ENCODE measurements around the gene CD22. TPM values are rescaled to one million over a fixed set of nuclear protein-coding genes. Genes with fewer than 3 reads are reported as not detected.
"Not testable (repeated sequence)": the region's sequence is repeated elsewhere in the genome, so short reads cannot be mapped to it uniquely, and the experiment has no call there.

Gene CD22
- total RNA-seq, 1 experiment from 2014 or later = 454 TPM

GRCh38 chr19:35377656-35378055 lies 48.7 kb downstream of the CD22 start:
- Histone ChIP-seq H4K20me1 (ENCODE audit: insufficient read depth, low read depth, low read length) (no peaks in the 10 kb centered on the region), H2AFZ (ENCODE audit: low read length) (no peak overlapping the region), H3K36me3 (ENCODE audit: insufficient read depth, low read length) (no peaks in the 10 kb centered on the region), H3K9ac (ENCODE audit: low read length) (no peak overlapping the region), H3K79me2 (ENCODE audit: low read length) (no peaks in the 10 kb centered on the region), H3K9me2 (replicated peaks; ENCODE audit: insufficient read depth, low read length) (no peaks in the 10 kb centered on the region), H3K9me3 (ENCODE audit: low read length) (no peaks in the 10 kb centered on the region), H3K4me2 (ENCODE audit: low read depth, low read length, poor library complexity, severe bottlenecking) (no peak overlapping the region), H3K4me1 (ENCODE audit: low read length) (no peaks in the 10 kb centered on the region), H3K27me3 (ENCODE audit: low read length) (no peaks in the 10 kb centered on the region), H3K27ac (ENCODE audit: low read length) (no peak overlapping the region), H3K4me3 (ENCODE audit: low read length) (no peak overlapping the region)
- DNase-seq = no peak

GRCh38 chr19:35378356-35378755 lies 49.4 kb downstream of the CD22 start:
- Histone ChIP-seq H3K4me3 (ENCODE audit: low read length) (no peak overlapping the region), H2AFZ (ENCODE audit: low read length) (no peak overlapping the region)

GRCh38 chr19:35379545-35379944 lies 50.6 kb downstream of the CD22 start:
- not testable (repeated sequence) for H3K9me3 ChIP-seq (ENCODE audit: low read length); H3K4me2 ChIP-seq (ENCODE audit: low read depth, low read length, poor library complexity, severe bottlenecking); H4K20me1 ChIP-seq (ENCODE audit: insufficient read depth, low read depth, low read length); DNase-seq; H3K4me1 ChIP-seq (ENCODE audit: low read length); H3K27ac ChIP-seq (ENCODE audit: low read length); H3K36me3 ChIP-seq (ENCODE audit: insufficient read depth, low read length); H3K79me2 ChIP-seq (ENCODE audit: low read length); H3K9me2 ChIP-seq (replicated peaks; ENCODE audit: insufficient read depth, low read length); H3K27me3 ChIP-seq (ENCODE audit: low read length); H2AFZ ChIP-seq (ENCODE audit: low read length); H3K9ac ChIP-seq (ENCODE audit: low read length); H3K4me3 ChIP-seq (ENCODE audit: low read length)

More at GRCh38 chr19:35378356-35378755, 49.4 kb downstream of the CD22 start:
- H3K27ac ChIP-seq (ENCODE audit: low read length) = no peak overlapping the region
- H3K9me2 ChIP-seq (replicated peaks; ENCODE audit: insufficient read depth, low read length) = no peaks in the 10 kb centered on the region
- H3K4me1 ChIP-seq (ENCODE audit: low read length) = no peaks in the 10 kb centered on the region
- H3K4me2 ChIP-seq (ENCODE audit: low read depth, low read length, poor library complexity, severe bottlenecking) = no peak overlapping the region
- H3K36me3 ChIP-seq (ENCODE audit: insufficient read depth, low read length) = no peaks in the 10 kb centered on the region
- H3K9ac ChIP-seq (ENCODE audit: low read length) = no peak overlapping the region
- H3K27me3 ChIP-seq (ENCODE audit: low read length) = no peaks in the 10 kb centered on the region
- no peaks in the 10 kb centered on the region for H3K9me3 ChIP-seq (ENCODE audit: low read length)
- H3K79me2 ChIP-seq (ENCODE audit: low read length) = no peaks in the 10 kb centered on the region
- no peak for DNase-seq
- H4K20me1 ChIP-seq (ENCODE audit: insufficient read depth, low read depth, low read length) = no peaks in the 10 kb centered on the region

GRCh38 chr19:35379992-35380391 lies 51.0 kb downstream of the CD22 start:
- Histone ChIP-seq H4K20me1 (ENCODE audit: insufficient read depth, low read depth, low read length) (no peaks in the 10 kb centered on the region), H3K4me2 (ENCODE audit: low read depth, low read length, poor library complexity, severe bottlenecking) (no peak overlapping the region), H3K9me2 (replicated peaks; ENCODE audit: insufficient read depth, low read length) (no peaks in the 10 kb centered on the region), H3K36me3 (ENCODE audit: insufficient read depth, low read length) (no peaks in the 10 kb centered on the region), H3K9me3 (ENCODE audit: low read length) (no peaks in the 10 kb centered on the region), H3K4me1 (ENCODE audit: low read length) (no peaks in the 10 kb centered on the region), H3K4me3 (ENCODE audit: low read length) (no peak overlapping the region), H2AFZ (ENCODE audit: low read length) (no peak overlapping the region), H3K27me3 (ENCODE audit: low read length) (no peaks in the 10 kb centered on the region), H3K79me2 (ENCODE audit: low read length) (no peaks in the 10 kb centered on the region), H3K27ac (ENCODE audit: low read length) (no peak overlapping the region), H3K9ac (ENCODE audit: low read length) (no peak overlapping the region)
- DNase-seq = no peak

GRCh38 chr19:35380450-35381124 lies 51.6 kb downstream of the CD22 start:
- no peak overlapping the region for H3K27ac ChIP-seq (ENCODE audit: low read length)
- no peaks in the 10 kb centered on the region for H3K79me2 ChIP-seq (ENCODE audit: low read length)
- H3K27me3 ChIP-seq (ENCODE audit: low read length) = no peaks in the 10 kb centered on the region
- no peak overlapping the region for H3K4me3 ChIP-seq (ENCODE audit: low read length)
- H3K4me2 ChIP-seq (ENCODE audit: low read depth, low read length, poor library complexity, severe bottlenecking) = no peak overlapping the region
- no peaks in the 10 kb centered on the region for H4K20me1 ChIP-seq (ENCODE audit: insufficient read depth, low read depth, low read length)
- H3K9me2 ChIP-seq (replicated peaks; ENCODE audit: insufficient read depth, low read length) = no peaks in the 10 kb centered on the region
- no peaks in the 10 kb centered on the region for H3K9me3 ChIP-seq (ENCODE audit: low read length)
- DNase-seq = no peak
- H3K36me3 ChIP-seq (ENCODE audit: insufficient read depth, low read length) = no peaks in the 10 kb centered on the region
- H2AFZ ChIP-seq (ENCODE audit: low read length) = no peak overlapping the region
- no peak overlapping the region for H3K9ac ChIP-seq (ENCODE audit: low read length)
- H3K4me1 ChIP-seq (ENCODE audit: low read length) = no peaks in the 10 kb centered on the region

GRCh38 chr19:35381318-35381717 lies 52.3 kb downstream of the CD22 start:
- H3K4me1 ChIP-seq (ENCODE audit: low read length) = no peaks in the 10 kb centered on the region
- no peak overlapping the region for H3K27ac ChIP-seq (ENCODE audit: low read length)
- DNase-seq = no peak
- no peaks in the 10 kb centered on the region for H3K27me3 ChIP-seq (ENCODE audit: low read length)
- no peaks in the 10 kb centered on the region for H4K20me1 ChIP-seq (ENCODE audit: insufficient read depth, low read depth, low read length)
- H3K79me2 ChIP-seq (ENCODE audit: low read length) = no peaks in the 10 kb centered on the region
- no peak overlapping the region for H3K4me3 ChIP-seq (ENCODE audit: low read length)
- no peaks in the 10 kb centered on the region for H3K9me2 ChIP-seq (replicated peaks; ENCODE audit: insufficient read depth, low read length)
- no peak overlapping the region for H2AFZ ChIP-seq (ENCODE audit: low read length)
- H3K9ac ChIP-seq (ENCODE audit: low read length) = no peak overlapping the region
- no peaks in the 10 kb centered on the region for H3K36me3 ChIP-seq (ENCODE audit: insufficient read depth, low read length)
- H3K4me2 ChIP-seq (ENCODE audit: low read depth, low read length, poor library complexity, severe bottlenecking) = no peak overlapping the region
- no peaks in the 10 kb centered on the region; the same call in 1 of the 2 replicates for H3K9me3 ChIP-seq (ENCODE audit: low read length)

- no peaks in the 10 kb centered on the region for H4K20me1 ChIP-seq (ENCODE audit: insufficient read depth, low read depth, low read length)
- H3K4me1 ChIP-seq (ENCODE audit: low read length) = no peaks in the 10 kb centered on the region
- H3K9me3 ChIP-seq (ENCODE audit: low read length) = no peaks in the 10 kb centered on the region; the same call in 1 of the 2 replicates
- H3K36me3 ChIP-seq (ENCODE audit: insufficient read depth, low read length) = no peaks in the 10 kb centered on the region
- H2AFZ ChIP-seq (ENCODE audit: low read length) = no peak overlapping the region
- no peak overlapping the region for H3K9ac ChIP-seq (ENCODE audit: low read length)
- H3K79me2 ChIP-seq (ENCODE audit: low read length) = no peaks in the 10 kb centered on the region
- no peak overlapping the region for H3K4me2 ChIP-seq (ENCODE audit: low read depth, low read length, poor library complexity, severe bottlenecking)
- H3K4me3 ChIP-seq (ENCODE audit: low read length) = no peak overlapping the region
- no peaks in the 10 kb centered on the region for H3K9me2 ChIP-seq (replicated peaks; ENCODE audit: insufficient read depth, low read length)
- no peak for DNase-seq
- no peaks in the 10 kb centered on the region for H3K27me3 ChIP-seq (ENCODE audit: low read length)
- H3K27ac ChIP-seq (ENCODE audit: low read length) = no peak overlapping the region
Measured at GRCh38 chr19:35381926-35382325, 52.9 kb downstream of the CD22 start.

GRCh38 chr19:35383536-35383935 lies 54.5 kb downstream of the CD22 start:
- no peak for DNase-seq
- H3K9me2 ChIP-seq (replicated peaks; ENCODE audit: insufficient read depth, low read length) = no peaks in the 10 kb centered on the region
- no peaks in the 10 kb centered on the region; the same call in 1 of the 2 replicates for H3K9me3 ChIP-seq (ENCODE audit: low read length)
- H3K9ac ChIP-seq (ENCODE audit: low read length) = no peak overlapping the region
- H3K27ac ChIP-seq (ENCODE audit: low read length) = no peak overlapping the region
- no peaks in the 10 kb centered on the region for H3K4me1 ChIP-seq (ENCODE audit: low read length)
- H3K79me2 ChIP-seq (ENCODE audit: low read length) = no peaks in the 10 kb centered on the region
- H3K27me3 ChIP-seq (ENCODE audit: low read length) = no peaks in the 10 kb centered on the region
- no peaks in the 10 kb centered on the region for H4K20me1 ChIP-seq (ENCODE audit: insufficient read depth, low read depth, low read length)
- no peak overlapping the region for H3K4me2 ChIP-seq (ENCODE audit: low read depth, low read length, poor library complexity, severe bottlenecking)
- H3K36me3 ChIP-seq (ENCODE audit: insufficient read depth, low read length) = no peaks in the 10 kb centered on the region
- H2AFZ ChIP-seq (ENCODE audit: low read length) = no peak overlapping the region
- H3K4me3 ChIP-seq (ENCODE audit: low read length) = no peak overlapping the region

Measured in Karpas-422 (cell line).